ENCODE measurements around the gene COIL. TPM values are rescaled to one million over a fixed set of nuclear protein-coding genes. Genes with fewer than 3 reads are reported as not detected.

COIL gene
- total and polyA plus RNA-seq, 4 donors = 4.7 to 9.9 (median 6.5) TPM

- H3K9me3 ChIP-seq (ENCODE audit: control insufficient read depth in 4 of 4, low read length in 3 of 4) = no peaks in the 10 kb centered on the region
- H3K27me3 ChIP-seq (ENCODE audit: control insufficient read depth in 4 of 4, insufficient read depth in 4 of 4, low read length in 3 of 4) = no peaks in the 10 kb centered on the region
- H3K9ac ChIP-seq (ENCODE audit: low read depth in 1 of 2, low read length in 2 of 2) = no peak overlapping the region
- H3K36me3 ChIP-seq (ENCODE audit: control insufficient read depth in 4 of 4, insufficient read depth in 3 of 4, low read depth in 1 of 4, low read length in 3 of 4) = no peaks in the 10 kb centered on the region
- WGBS = 94% methylated on average over 4 of the region's 4 CpGs
- peaks cover 0 to 13% (median 8%) of the 10 kb centered on the region in 4 donors for H3K4me1 ChIP-seq (ENCODE audit: control insufficient read depth in 4 of 4, insufficient read depth in 4 of 4, low read length in 3 of 4)
- no peak for TF ChIP-seq ATF3 (IDR thresholded peaks at IDR 0.05)
- H3K27ac ChIP-seq (ENCODE audit: low read depth in 1 of 2, low read length in 2 of 2) = no peak overlapping the region
- H3K4me3 ChIP-seq (ENCODE audit: low read depth in 1 of 3, low read length in 3 of 3) = no peak overlapping the region
- DNase-seq (ENCODE audit: low spot score) = no peak
Measured at GRCh38 chr17:56917559-56918296, 43.1 kb downstream of the COIL start.

- TF ChIP-seq RAD21 (IDR thresholded peaks at IDR 0.05) (no peak), HNF4A (conservative IDR thresholded peaks at IDR 0.05) (no peak), REST (IDR thresholded peaks at IDR 0.05) (no peak)
- DNase-seq (ENCODE audit: low spot score) = no peak
- H3K9ac ChIP-seq (ENCODE audit: low read depth in 1 of 2, low read length in 2 of 2) = peak overlapping the region; percentile 90 to 93
- H3K36me3 ChIP-seq (ENCODE audit: control insufficient read depth in 4 of 4, insufficient read depth in 3 of 4, low read depth in 1 of 4, low read length in 3 of 4) = no peaks in the 10 kb centered on the region
- H3K9me3 ChIP-seq (ENCODE audit: control insufficient read depth in 4 of 4, low read length in 3 of 4) = no peaks in the 10 kb centered on the region
- peaks cover 3 to 35% (median 29%) of the 10 kb centered on the region in 4 donors for H3K4me1 ChIP-seq (ENCODE audit: control insufficient read depth in 4 of 4, insufficient read depth in 4 of 4, low read length in 3 of 4)
- WGBS = 21% methylated on average over 14 of the region's 14 CpGs
- no peaks in the 10 kb centered on the region for H3K27me3 ChIP-seq (ENCODE audit: control insufficient read depth in 4 of 4, insufficient read depth in 4 of 4, low read length in 3 of 4)
- peak overlapping the region; percentile 98 to 100 for H3K27ac ChIP-seq (ENCODE audit: low read depth in 1 of 2, low read length in 2 of 2)
- peak overlapping the region; percentile 74 to 98 (median 94) for H3K4me3 ChIP-seq (ENCODE audit: low read depth in 1 of 3, low read length in 3 of 3)
Measured at GRCh38 chr17:56914581-56915273, 46.1 kb downstream of the COIL start.

- Histone ChIP-seq H3K36me3 (ENCODE audit: control insufficient read depth in 4 of 4, insufficient read depth in 3 of 4, low read depth in 1 of 4, low read length in 3 of 4) (no peaks in the 10 kb centered on the region), H3K9me3 (ENCODE audit: control insufficient read depth in 4 of 4, low read length in 3 of 4) (no peaks in the 10 kb centered on the region), H3K4me1 (ENCODE audit: control insufficient read depth in 4 of 4, insufficient read depth in 4 of 4, low read length in 3 of 4) (peaks cover 3 to 42% (median 36%) of the 10 kb centered on the region in 4 donors), H3K27me3 (ENCODE audit: control insufficient read depth in 4 of 4, insufficient read depth in 4 of 4, low read length in 3 of 4) (no peaks in the 10 kb centered on the region), H3K9ac (ENCODE audit: low read depth in 1 of 2, low read length in 2 of 2) (peak within 1 kb of the TSS; percentile 92 to 93), H3K4me3 (ENCODE audit: low read depth in 1 of 3, low read length in 3 of 3) (peak within 1 kb of the TSS; percentile 94 to 98 (median 97)), H3K27ac (ENCODE audit: low read depth in 1 of 2, low read length in 2 of 2) (peak within 1 kb of the TSS; percentile 98 to 100)
- WGBS = 1% methylated on average over 58 of the region's 58 CpGs
- DNase-seq (ENCODE audit: low spot score) = peak; percentile 94
- TF ChIP-seq EGR1 (IDR thresholded peaks at IDR 0.05; ENCODE audit: low read depth in 2 of 2) (peak in 1 of 2 donors; percentile 80), YY1 (IDR thresholded peaks at IDR 0.05) (peak; percentile 53), ATF3 (IDR thresholded peaks at IDR 0.05) (no peak), RAD21 (IDR thresholded peaks at IDR 0.05) (peak in 1 of 2 donors; percentile 30), GABPA (IDR thresholded peaks at IDR 0.05 in 1 of 2, conservative IDR thresholded peaks at IDR 0.05 in 1 of 2) (no peak), FOXA1 (IDR thresholded peaks at IDR 0.05) (no peak), JUND (IDR thresholded peaks at IDR 0.05) (no peak), CTCF (IDR thresholded peaks at IDR 0.05; ENCODE audit: low read depth, low read length, missing input control) (no peak), FOXA2 (IDR thresholded peaks at IDR 0.05) (no peak), MAX (IDR thresholded peaks at IDR 0.05) (peak; percentile 19), HNF4G (IDR thresholded peaks at IDR 0.05) (no peak), ZBTB33 (IDR thresholded peaks at IDR 0.05) (peak; percentile 22), SP1 (IDR thresholded peaks at IDR 0.05) (peak; percentile 57), TAF1 (conservative IDR thresholded peaks at IDR 0.05) (peak; percentile 95)
Measured at GRCh38 chr17:56913867-56914580, 46.8 kb downstream of the COIL start, which contains the start of gene TRIM25. TSS of gene TRIM25 (minus strand) at chr17:56914049. CDS start at chr17:56913988, 61 bp downstream.
